Esophagus (tissue), 2 donors: ENCODE data around the gene UBE2D3. TPM values are rescaled to one million over a fixed set of nuclear protein-coding genes. Genes with fewer than 3 reads are reported as not detected.

ENCODE experiments used
- H3K27ac ChIP-seq, 2 donors: one replicate each; pipeline ENCODE4 v1.5.1; 2013; ENCODE audit warnings: low read depth in 2 of 2, mild to moderate bottlenecking in 2 of 2, inconsistent platforms in 1 of 2, low read length in 1 of 2, moderate library complexity in 1 of 2
- H3K27me3 ChIP-seq, 2 donors: one replicate each; pipeline ENCODE4 v1.6.1; 2013; ENCODE audit warnings: low read length in 2 of 2, control low read depth in 1 of 2, mild to moderate bottlenecking in 1 of 2; ENCODE audit not compliant: insufficient read depth in 2 of 2, control insufficient read depth in 1 of 2
- H3K36me3 ChIP-seq, 2 donors: one replicate each; pipeline ENCODE4 v1.6.1; 2013; ENCODE audit warnings: low read length in 1 of 2; ENCODE audit not compliant: control insufficient read depth in 2 of 2, insufficient read depth in 2 of 2
- H3K4me1 ChIP-seq, 2 donors: one replicate each; pipeline ENCODE4 v1.6.1; 2013; ENCODE audit warnings: low read length in 1 of 2; ENCODE audit not compliant: control insufficient read depth in 2 of 2, insufficient read depth in 2 of 2
- H3K4me3 ChIP-seq, 2 donors: one replicate each; pipeline ENCODE4 v1.5.1; 2013; ENCODE audit warnings: low read length in 2 of 2, mild to moderate bottlenecking in 2 of 2, low read depth in 1 of 2, moderate library complexity in 1 of 2
- H3K9me3 ChIP-seq, 2 donors: one replicate each; pipeline ENCODE4 v1.6.1; 2013; ENCODE audit warnings: mild to moderate bottlenecking in 2 of 2, low read depth in 1 of 2, low read length in 1 of 2, moderate library complexity in 1 of 2; ENCODE audit not compliant: control insufficient read depth in 2 of 2, insufficient read depth in 1 of 2
- WGBS, 2 donors: extraction: QIAGEN DNeasy Blood & Tissue Kit; methylation state at CpG; one replicate each; pipeline ENCODE4 v1.1.7; 2013; 5-methylcytosine and 5-hydroxymethylcytosine counted together
- polyA plus RNA-seq, 2 donors: library from polyadenylated mRNA; stranded (reverse); fragments of 200-250 nt; gene quantifications; one replicate each; pipeline ENCODE4 v1.2.3, GENCODE V29; 2013
- donor health status: healthy with polysubstance abuse.
- donor health status: Bipolar disorder and iron deficiency.

The UBE2D3 gene
- polyA plus RNA-seq, 2 donors, result 185 to 218 TPM

- H3K27me3 ChIP-seq, result no peaks in the 10 kb centered on the region
- H3K9me3 ChIP-seq, result no peaks in the 10 kb centered on the region
- 3 to 5% methylated on average over 15 of the region's 15 CpGs for WGBS, 2 donors
- H3K27ac ChIP-seq, result peak overlapping the region; percentile 26 to 31
- H3K4me1 ChIP-seq, result no peaks in the 10 kb centered on the region
- peak overlapping the region; percentile 75 to 89 for H3K4me3 ChIP-seq
- no peaks in the 10 kb centered on the region for H3K36me3 ChIP-seq
Observed at GRCh38 chr4:102761296-102761701, 66.1 kb downstream of the UBE2D3 start.

DNA sequence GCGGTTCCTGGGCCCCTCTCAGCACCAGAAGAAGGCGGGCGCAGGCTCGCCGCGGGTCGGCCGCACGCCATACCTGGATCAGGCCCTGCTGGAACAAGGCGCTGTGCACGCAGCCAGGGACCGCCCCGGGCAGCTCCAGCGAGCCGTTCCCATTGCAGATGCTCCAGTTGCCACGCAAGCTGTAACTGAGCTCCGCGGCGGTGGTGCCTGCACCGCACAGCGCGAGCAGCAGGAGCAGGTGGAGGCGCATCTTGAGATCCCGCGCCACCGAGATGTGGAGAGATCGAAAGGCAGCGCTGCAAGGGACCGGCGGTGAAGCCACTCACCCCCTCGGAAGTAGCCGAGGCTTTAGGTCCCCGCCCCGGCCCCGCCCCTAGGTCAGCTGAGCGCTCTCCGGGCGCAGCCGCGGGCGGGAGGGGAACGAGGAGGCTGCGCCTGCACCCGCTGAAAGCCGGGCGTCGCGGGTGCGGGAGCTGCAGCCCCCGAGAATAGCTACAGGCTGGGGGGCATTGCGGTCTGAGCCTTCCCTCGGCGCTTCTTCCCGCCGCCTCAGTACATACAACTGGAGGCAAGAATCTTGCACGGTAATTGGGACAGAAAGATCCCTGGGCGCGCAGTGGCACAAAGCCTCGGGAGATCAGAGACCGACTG lies 66.6 kb downstream of the UBE2D3 start, which contains the start of gene MANBA:
Gene MANBA, minus strand, starts transcription at position 324 of the 651 bp plus-strand sequence. Its CDS starts 74 bp downstream, at position 250.
- WGBS, 2 donors, result 0 to 1% methylated on average over 60 of the region's 60 CpGs
- H3K27ac ChIP-seq, result peak within 1 kb of the TSS; percentile 31 to 78
- peak within 1 kb of the TSS; percentile 75 to 89 for H3K4me3 ChIP-seq

GRCh38 chr4:102759831-102760644 lies 67.3 kb downstream of the UBE2D3 start:
- peak overlapping the region; percentile 28 to 78 for H3K27ac ChIP-seq
- WGBS, 2 donors, result 2 to 4% methylated on average over 25 of the region's 25 CpGs

More for the DNA sequence above, 66.6 kb downstream of the UBE2D3 start, which contains the start of gene MANBA:
- Histone ChIP-seq H3K36me3 (no peaks in the 10 kb centered on the region), H3K4me1 (no peaks in the 10 kb centered on the region), H3K9me3 (no peaks in the 10 kb centered on the region), H3K27me3 (no peaks in the 10 kb centered on the region)

DNA sequence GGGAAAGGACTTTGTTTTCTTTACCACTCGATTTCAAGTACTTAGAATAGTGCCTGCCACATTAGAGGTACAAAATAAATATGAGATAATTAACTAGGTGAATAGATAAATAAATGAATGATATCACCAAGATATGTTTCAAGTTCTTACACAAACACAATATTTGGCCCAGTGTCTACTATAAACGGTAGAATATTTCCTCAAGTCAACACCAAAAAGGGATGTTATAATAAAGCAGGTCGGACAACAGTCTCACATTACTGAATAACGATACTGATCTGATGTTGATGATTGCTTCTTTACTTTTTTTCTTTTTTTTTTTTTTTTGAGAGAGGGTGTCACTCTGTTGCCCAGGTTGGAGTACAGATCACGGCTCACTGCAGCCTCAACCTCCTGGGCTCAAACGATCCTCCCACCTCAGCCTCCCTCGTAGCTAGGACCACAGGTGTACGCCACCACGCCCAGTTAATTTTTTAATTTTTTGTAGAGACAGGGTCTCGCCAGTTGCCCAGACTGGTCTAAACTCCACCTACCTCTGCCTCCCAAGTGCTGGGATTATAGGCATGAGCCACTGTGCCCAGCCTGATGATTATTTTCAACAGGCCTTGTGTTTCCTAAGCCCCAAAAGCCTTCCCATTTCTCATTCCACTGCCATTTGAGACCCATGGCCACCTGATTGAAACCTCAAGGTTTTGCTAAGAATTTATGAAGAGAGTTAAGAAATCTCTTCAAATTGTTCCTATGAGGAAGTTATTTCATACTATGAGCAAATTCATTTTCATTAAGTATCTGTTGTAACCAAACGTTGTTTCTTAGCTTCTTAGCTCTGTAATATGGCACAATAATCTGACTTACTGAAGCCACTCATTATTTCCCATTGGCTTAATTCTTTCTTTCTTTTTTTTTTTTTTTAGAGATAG lies 68.8 kb downstream of the UBE2D3 start:
- no peaks in the 10 kb centered on the region for H3K36me3 ChIP-seq
- H3K4me3 ChIP-seq, result no peak overlapping the region
- no peak overlapping the region for H3K27ac ChIP-seq
- H3K27me3 ChIP-seq, result no peaks in the 10 kb centered on the region
- WGBS, 2 donors, result 83 to 89% methylated on average over 11 of the region's 11 CpGs
- H3K9me3 ChIP-seq, result no peaks in the 10 kb centered on the region
- no peaks in the 10 kb centered on the region for H3K4me1 ChIP-seq

More at GRCh38 chr4:102759831-102760644, 67.3 kb downstream of the UBE2D3 start:
- Histone ChIP-seq H3K9me3 (no peaks in the 10 kb centered on the region), H3K36me3 (no peaks in the 10 kb centered on the region), H3K4me1 (no peaks in the 10 kb centered on the region), H3K4me3 (peak overlapping the region; percentile 75 to 89), H3K27me3 (no peaks in the 10 kb centered on the region)

- whole genome bisulfite sequencing, 2 donors, result 50 to 65% methylated on average over 1 of the region's 1 CpG
- H3K4me1 ChIP-seq, result no peaks in the 10 kb centered on the region
- no peak overlapping the region for H3K27ac ChIP-seq
- H3K4me3 ChIP-seq, result no peak overlapping the region
- H3K27me3 ChIP-seq, result no peaks in the 10 kb centered on the region
- no peaks in the 10 kb centered on the region for H3K36me3 ChIP-seq
- H3K9me3 ChIP-seq, result no peaks in the 10 kb centered on the region
Observed at GRCh38 chr4:102757681-102758080, 69.7 kb downstream of the UBE2D3 start.

DNA sequence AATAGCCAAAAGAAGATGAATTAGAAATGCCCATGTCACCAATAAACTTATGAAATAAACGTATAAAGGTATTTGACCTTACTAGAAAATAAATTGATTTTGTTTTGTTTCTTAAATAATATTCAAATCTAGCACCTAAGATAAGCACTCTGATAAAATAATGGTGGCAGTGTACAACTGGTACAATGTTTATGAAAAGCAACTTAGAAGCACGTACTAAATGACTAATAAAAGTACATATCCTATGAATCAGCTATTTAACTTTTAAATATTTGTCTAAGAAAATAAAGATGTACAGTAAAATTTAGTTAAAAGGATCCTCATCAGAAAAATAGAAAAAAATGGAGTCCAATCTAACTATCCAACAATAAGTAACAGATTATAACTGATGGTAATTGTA lies 73.3 kb downstream of the UBE2D3 start:
- Histone ChIP-seq H3K36me3 (no peaks in the 10 kb centered on the region), H3K9me3 (no peaks in the 10 kb centered on the region), H3K4me1 (no peaks in the 10 kb centered on the region), H3K4me3 (no peak overlapping the region), H3K27ac (no peak overlapping the region), H3K27me3 (no peaks in the 10 kb centered on the region)
- 94 to 96% methylated on average over 2 of the region's 2 CpGs for WGBS, 2 donors

DNA sequence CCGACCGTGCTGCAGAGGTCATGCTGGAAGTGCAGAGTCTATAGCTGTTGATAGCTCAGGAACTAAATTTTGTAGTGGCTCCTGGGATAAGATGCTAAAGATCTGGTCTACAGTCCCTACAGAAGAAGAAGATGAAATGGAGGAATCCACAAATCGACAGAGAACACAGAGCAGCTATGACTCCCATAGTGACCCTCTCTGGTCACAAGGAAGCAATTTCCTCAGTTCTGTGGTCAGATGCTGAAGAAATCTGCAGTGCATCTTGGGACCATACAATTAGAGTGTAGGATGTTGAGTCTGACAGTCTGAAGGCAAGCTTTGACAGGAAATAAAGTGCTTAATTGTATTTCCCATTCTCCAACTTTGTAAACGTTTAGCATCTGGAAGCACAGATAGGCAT lies 75.4 kb downstream of the UBE2D3 start:
- Histone ChIP-seq H3K27ac (no peak overlapping the region), H3K27me3 (no peaks in the 10 kb centered on the region), H3K4me3 (no peak overlapping the region), H3K36me3 (no peaks in the 10 kb centered on the region), H3K9me3 (no peaks in the 10 kb centered on the region), H3K4me1 (no peaks in the 10 kb centered on the region)
- WGBS, 2 donors, result 82 to 84% methylated on average over 4 of the region's 4 CpGs
